Adrenal gland (tissue), 5 donors: ENCODE results near the gene PLA2G10.

Source experiments
- CTCF ChIP-seq, 6 experiments: fragments of 450-650 bp in 4 of 6; fragments of 200-600 bp in 2 of 6; sonication (generic) in 1 of 6; IDR thresholded peaks; 1 replicate in 5 of 6; 2 replicates in 1 of 6; pipeline versions ENCODE4 v1.5.1 to v1.8.0; 2016 to 2021; ENCODE audit warnings: antibody characterized with exemption in 6 of 6, mild to moderate bottlenecking in 2 of 6, moderate library complexity in 1 of 6
- POLR2A ChIP-seq, 2 donors: fragments of 450-650 bp; IDR thresholded peaks; one replicate each; pipeline ENCODE4 v1.6.1; 2017; ENCODE audit warnings: antibody characterized with exemption in 2 of 2, mild to moderate bottlenecking in 2 of 2, moderate library complexity in 1 of 2
- donor health status: DM: no; HTN: no; CAD: no.

GRCh38 chr16:14678748-14679497, 15.2 kb downstream of the PLA2G10 start:
- TF ChIP-seq CTCF (IDR thresholded peaks at IDR 0.05) (no peak), POLR2A (IDR thresholded peaks at IDR 0.05) (no peak)
